Lower leg skin (tissue), 3 donors: ENCODE results near the gene UQCRH.

Experiments
- POLR2A ChIP-seq, 2 donors: fragments of 450-650 bp; IDR thresholded peaks; one replicate each; pipeline ENCODE4 v1.6.1; 2016 to 2017; ENCODE audit warnings: antibody characterized with exemption in 2 of 2, mild to moderate bottlenecking in 1 of 2, moderate library complexity in 1 of 2
- TF ChIP-seq, protein P1 (sequence below), 3 donors: fragments of 450-650 bp; IDR thresholded peaks; one replicate each; pipeline ENCODE4 v1.5.1; 2016; ENCODE audit warnings: antibody characterized with exemption in 3 of 3, mild to moderate bottlenecking in 3 of 3, moderate library complexity in 2 of 3

DNA sequence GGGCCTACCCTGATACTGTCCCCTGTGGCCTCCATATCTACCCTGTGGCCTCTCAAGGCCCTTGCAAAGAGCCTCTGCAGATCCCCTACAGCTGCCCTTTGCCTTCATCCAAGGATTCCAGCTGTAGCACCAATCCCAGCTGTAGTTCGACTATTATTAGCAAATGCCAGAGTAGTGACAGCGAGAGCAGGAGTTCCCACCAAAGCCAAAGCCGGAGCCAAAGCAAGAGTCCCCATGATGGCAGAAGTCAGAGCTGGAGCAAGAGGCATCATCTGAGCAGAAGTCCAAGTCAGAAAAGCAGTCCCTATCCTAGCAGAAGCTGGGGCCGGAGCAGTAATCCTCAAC lies 39.8 kb downstream of the UQCRH start:
- TF ChIP-seq, protein P1, sequence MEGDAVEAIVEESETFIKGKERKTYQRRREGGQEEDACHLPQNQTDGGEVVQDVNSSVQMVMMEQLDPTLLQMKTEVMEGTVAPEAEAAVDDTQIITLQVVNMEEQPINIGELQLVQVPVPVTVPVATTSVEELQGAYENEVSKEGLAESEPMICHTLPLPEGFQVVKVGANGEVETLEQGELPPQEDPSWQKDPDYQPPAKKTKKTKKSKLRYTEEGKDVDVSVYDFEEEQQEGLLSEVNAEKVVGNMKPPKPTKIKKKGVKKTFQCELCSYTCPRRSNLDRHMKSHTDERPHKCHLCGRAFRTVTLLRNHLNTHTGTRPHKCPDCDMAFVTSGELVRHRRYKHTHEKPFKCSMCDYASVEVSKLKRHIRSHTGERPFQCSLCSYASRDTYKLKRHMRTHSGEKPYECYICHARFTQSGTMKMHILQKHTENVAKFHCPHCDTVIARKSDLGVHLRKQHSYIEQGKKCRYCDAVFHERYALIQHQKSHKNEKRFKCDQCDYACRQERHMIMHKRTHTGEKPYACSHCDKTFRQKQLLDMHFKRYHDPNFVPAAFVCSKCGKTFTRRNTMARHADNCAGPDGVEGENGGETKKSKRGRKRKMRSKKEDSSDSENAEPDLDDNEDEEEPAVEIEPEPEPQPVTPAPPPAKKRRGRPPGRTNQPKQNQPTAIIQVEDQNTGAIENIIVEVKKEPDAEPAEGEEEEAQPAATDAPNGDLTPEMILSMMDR (IDR thresholded peaks at IDR 0.05): no peak
- TF ChIP-seq POLR2A (IDR thresholded peaks at IDR 0.05): no peak
